H1 (cell line): Measurements from ENCODE around the gene TRIM7. TPM values are rescaled to one million over a fixed set of nuclear protein-coding genes. Genes with fewer than 3 reads are reported as not detected.

Source experiments
- CTCF ChIA-PET: fragments of 300-600 bp; sonication (Branson Sonifier 250); formaldehyde crosslinking; loops from one replicate; lab custom pipeline; 2021; ENCODE audit not compliant: partially characterized antibody; lab: Charles Lee
- POLR2A ChIA-PET: fragments of 300-600 bp; sonication (Branson Sonifier 250); formaldehyde crosslinking; loops from one replicate; lab custom pipeline; 2021; ENCODE audit warnings: inconsistent platforms; ENCODE audit not compliant: partially characterized antibody; lab: Charles Lee
- DNase-seq, 2 experiments: peaks; one replicate each; pipeline versions ENCODE4 v3.0.0 to v3.0.0-alpha.2; 2010 to 2022; ENCODE audit warnings: low spot score in 2 of 2, low read depth in 1 of 2, mixed read lengths in 1 of 2
- FAIRE-seq: peaks from 2 replicates; lab custom pipeline; 2011; peaks lifted over from hg19 to GRCh38; lab: Jason Lieb, UNC
- H2AFZ ChIP-seq: 2 replicates; pipeline ENCODE4 v1.8.1; 2012; ENCODE audit warnings: low read length, inconsistent platforms
- H2AK5ac ChIP-seq: 2 replicates; pipeline ENCODE4 v1.6.1; 2013; ENCODE audit warnings: low read depth, low read length
- H2BK120ac ChIP-seq: replicated peaks from 2 replicates; pipeline ENCODE3; 2013; ENCODE audit warnings: low read depth, low read length, inconsistent platforms
- H2BK12ac ChIP-seq: 2 replicates; pipeline ENCODE4 v1.6.1; 2013; ENCODE audit warnings: low read depth, low read length
- H2BK15ac ChIP-seq: 2 replicates; pipeline ENCODE4 v1.6.1; 2013; ENCODE audit warnings: low read length
- H2BK20ac ChIP-seq: 2 replicates; pipeline ENCODE4 v1.6.1; 2013; ENCODE audit warnings: low read length
- H2BK5ac ChIP-seq: 2 replicates; pipeline ENCODE4 v1.6.1; 2013; ENCODE audit warnings: low read depth, low read length
- H3K14ac ChIP-seq: 2 replicates; pipeline ENCODE4 v1.6.1; 2013; ENCODE audit warnings: inconsistent platforms; ENCODE audit not compliant: insufficient read length
- H3K18ac ChIP-seq: 2 replicates; pipeline ENCODE4 v1.6.1; 2013; ENCODE audit warnings: low read length; ENCODE audit errors: extremely low read depth
- H3K23ac ChIP-seq: 2 replicates; pipeline ENCODE4 v1.6.1; 2013; ENCODE audit warnings: inconsistent platforms; ENCODE audit not compliant: insufficient read length
- H3K23me2 ChIP-seq: 2 replicates; pipeline ENCODE4 v1.6.1; 2013; ENCODE audit warnings: low read depth, low read length
- H3K27ac ChIP-seq: 2 replicates; pipeline ENCODE4 v1.6.1; 2011; ENCODE audit warnings: low read depth, low read length, inconsistent platforms
- H3K27me3 ChIP-seq, 4 experiments: replicated peaks in 1 of 4; 1 replicate in 1 of 4; 2 replicates in 3 of 4; pipeline versions ENCODE4 v1.6.1 to v1.8.1; 2011 to 2013; ENCODE audit warnings: low read length in 3 of 4, mild to moderate bottlenecking in 3 of 4, inconsistent platforms in 2 of 4, mixed read lengths in 2 of 4, moderate library complexity in 1 of 4; ENCODE audit not compliant: control insufficient read depth in 3 of 4, insufficient read depth in 3 of 4; ENCODE audit errors: extremely low read depth in 1 of 4
- H3K36me3 ChIP-seq, 4 experiments: 2 replicates each; pipeline versions ENCODE4 v1.6.1 to v1.8.1; 2011 to 2013; ENCODE audit warnings: mild to moderate bottlenecking in 4 of 4, low read length in 3 of 4, moderate library complexity in 2 of 4, control low read depth in 1 of 4, inconsistent platforms in 1 of 4; ENCODE audit not compliant: insufficient read depth in 4 of 4, control insufficient read depth in 2 of 4
- H3K4ac ChIP-seq: replicated peaks from 2 replicates; pipeline ENCODE3; 2013; ENCODE audit warnings: low read length, low read depth, mixed read lengths, inconsistent platforms; ENCODE audit not compliant: insufficient read length
- H3K4me1 ChIP-seq, 4 experiments: replicated peaks in 1 of 4; 1 replicate in 1 of 4; 2 replicates in 3 of 4; pipeline versions ENCODE4 v1.6.1 to v1.8.1; 2011 to 2013; ENCODE audit warnings: low read length in 3 of 4, inconsistent platforms in 2 of 4, mixed read lengths in 1 of 4; ENCODE audit not compliant: insufficient read depth in 4 of 4, control insufficient read depth in 3 of 4
- H3K4me2 ChIP-seq, 2 experiments: 2 replicates each; pipeline versions ENCODE4 v1.6.1 to v1.8.1; 2011 to 2013; ENCODE audit warnings: low read depth in 2 of 2, low read length in 2 of 2, control low read depth in 1 of 2, inconsistent platforms in 1 of 2, mild to moderate bottlenecking in 1 of 2; ENCODE audit not compliant: insufficient read depth in 1 of 2
- H3K4me3 ChIP-seq, 4 experiments: fragments of 200-600, 300-600 bp in 1 of 4; sonication (generic), shearing (Covaris generic), sonication (Bioruptor Twin) in 1 of 4; 2 replicates each; pipeline versions ENCODE4 v1.5.1 to v1.8.1; 2011 to 2016; ENCODE audit warnings: low read length in 4 of 4, low read depth in 3 of 4, control low read depth in 2 of 4, inconsistent platforms in 2 of 4, mild to moderate bottlenecking in 2 of 4, mixed read lengths in 1 of 4, moderate library complexity in 1 of 4; ENCODE audit not compliant: insufficient read depth in 2 of 4; ENCODE audit errors: extremely low read depth in 1 of 4
- H3K56ac ChIP-seq: replicated peaks from 2 replicates; pipeline ENCODE3; 2013; ENCODE audit warnings: low read depth, mild to moderate bottlenecking, mixed read lengths, low read length, inconsistent platforms; ENCODE audit not compliant: insufficient read length
- H3K79me1 ChIP-seq: 2 replicates; pipeline ENCODE4 v1.6.1; 2013; ENCODE audit warnings: low read depth, low read length, control low read depth
- H3K79me2 ChIP-seq, 2 experiments: 2 replicates each; pipeline versions ENCODE4 v1.6.1 to v1.8.1; 2012 to 2013; ENCODE audit warnings: low read length in 2 of 2, mild to moderate bottlenecking in 2 of 2, inconsistent platforms in 1 of 2; ENCODE audit not compliant: insufficient read depth in 2 of 2, control insufficient read depth in 1 of 2
- H3K9ac ChIP-seq, 4 experiments: replicated peaks in 1 of 4; 1 replicate in 1 of 4; 2 replicates in 3 of 4; pipeline versions ENCODE4 v1.6.1 to v1.8.1; 2011 to 2013; ENCODE audit warnings: low read depth in 3 of 4, low read length in 3 of 4, control low read depth in 2 of 4, mild to moderate bottlenecking in 2 of 4, moderate library complexity in 2 of 4, inconsistent platforms in 1 of 4; ENCODE audit errors: extremely low read depth in 1 of 4
- H3K9me3 ChIP-seq, 2 experiments: 2 replicates each; pipeline versions ENCODE4 v1.6.1 to v1.8.1; 2012 to 2013; ENCODE audit warnings: mild to moderate bottlenecking in 2 of 2, moderate library complexity in 2 of 2, control low read depth in 1 of 2, inconsistent platforms in 1 of 2, low read depth in 1 of 2, low read length in 1 of 2, mixed read lengths in 1 of 2; ENCODE audit not compliant: insufficient read depth in 2 of 2
- H4K20me1 ChIP-seq, 2 experiments: replicated peaks in 1 of 2; 2 replicates each; pipeline versions ENCODE3 to v1.8.1; 2011 to 2013; ENCODE audit warnings: inconsistent platforms in 2 of 2, low read length in 2 of 2, mild to moderate bottlenecking in 1 of 2; ENCODE audit not compliant: insufficient read depth in 2 of 2, control insufficient read depth in 1 of 2
- H4K5ac ChIP-seq: 2 replicates; pipeline ENCODE4 v1.6.1; 2013; ENCODE audit warnings: low read length, low read depth, mixed read lengths, inconsistent platforms; ENCODE audit not compliant: insufficient read length
- H4K8ac ChIP-seq: 2 replicates; pipeline ENCODE4 v1.8.0; 2013; ENCODE audit warnings: mild to moderate bottlenecking, moderate library complexity, low read length, inconsistent platforms; ENCODE audit not compliant: insufficient read depth; ENCODE audit errors: extremely low read depth
- H4K91ac ChIP-seq: replicated peaks from 2 replicates; pipeline ENCODE3; 2013; ENCODE audit warnings: low read length, mixed read lengths, inconsistent platforms; ENCODE audit not compliant: insufficient read length
- ASH2L ChIP-seq: fragments of 200-600, 300-600 bp; sonication (generic); IDR thresholded peaks from one replicate; pipeline ENCODE4 v1.7.1; 2017; ENCODE audit warnings: low read length
- BRCA1 ChIP-seq: IDR thresholded peaks from 2 replicates; pipeline ENCODE4 v1.6.1; 2012; ENCODE audit warnings: low read depth, low read length, improper control_type of control experiment
- HDAC2 ChIP-seq, 2 experiments: fragments of 300-600 bp in 1 of 2; sonication (generic) in 1 of 2; IDR thresholded peaks; 2 replicates each; pipeline ENCODE4 v1.6.1; 2011 to 2012; ENCODE audit warnings: low read depth in 2 of 2, low read length in 2 of 2, mild to moderate bottlenecking in 2 of 2, moderate library complexity in 2 of 2, borderline replicate concordance in 1 of 2, inconsistent platforms in 1 of 2
- KDM4A ChIP-seq: IDR thresholded peaks from one replicate; pipeline ENCODE4 v1.7.1; 2012; ENCODE audit warnings: low read depth, mild to moderate bottlenecking, moderate library complexity, low read length, inconsistent platforms; ENCODE audit not compliant: severe bottlenecking
- KDM5A ChIP-seq: fragments of 200-600 bp; IDR thresholded peaks from 2 replicates; pipeline ENCODE4 v1.7.1; 2012; ENCODE audit warnings: mild to moderate bottlenecking, low read length, inconsistent platforms, mixed read lengths
- SIN3A ChIP-seq, 2 experiments: IDR thresholded peaks in 1 of 2; conservative IDR thresholded peaks in 1 of 2; 2 replicates each; pipeline ENCODE4 v1.6.1; 2011 to 2012; ENCODE audit warnings: low read length in 2 of 2, improper control_type of control experiment in 1 of 2, low read depth in 1 of 2, mild to moderate bottlenecking in 1 of 2
- SIX5 ChIP-seq: IDR thresholded peaks from 2 replicates; pipeline ENCODE4 v1.6.1; 2011; ENCODE audit warnings: mild to moderate bottlenecking, low read depth, low read length
- SRF ChIP-seq: IDR thresholded peaks from 2 replicates; pipeline ENCODE4 v1.6.1; 2011; ENCODE audit warnings: mild to moderate bottlenecking, low read depth, low read length, moderate library complexity
- TAF1 ChIP-seq: IDR thresholded peaks from 2 replicates; pipeline ENCODE4 v1.6.1; 2011; ENCODE audit warnings: mild to moderate bottlenecking, low read depth, low read length
- TAF7 ChIP-seq: optimal IDR thresholded peaks from 2 replicates; pipeline ENCODE3; 2011; ENCODE audit warnings: low read depth, mild to moderate bottlenecking, inconsistent platforms, low read length, moderate library complexity, borderline replicate concordance
- TBP ChIP-seq: IDR thresholded peaks from 2 replicates; pipeline ENCODE4 v1.6.1; 2011; ENCODE audit warnings: low read depth, low read length, improper control_type of control experiment
- WGBS, 2 experiments: shearing (Covaris generic) in 1 of 2; methylation state at CpG; one replicate each; pipeline versions ENCODE4 v1.1.6 to v1.1.7; 2013 to 2015; ENCODE audit warnings: low lambda C conversion rate in 2 of 2, mixed read lengths in 2 of 2, inconsistent platforms in 1 of 2, low coverage in 1 of 2, missing lambda C conversion rate in 1 of 2; ENCODE audit not compliant: insufficient replicate concordance in 2 of 2, insufficient coverage in 1 of 2, insufficient read length in 1 of 2; ENCODE audit errors: extremely low coverage in 1 of 2, missing lambda C conversion rate in 1 of 2; 5-methylcytosine and 5-hydroxymethylcytosine counted together
- polyA plus RNA-seq, 7 experiments: library from polyadenylated mRNA; depleted of rRNA in 3 of 7; stranded (reverse) in 5 of 7; unstranded in 2 of 7; fragments of >200 nt in 5 of 7; fragments of 200-250 nt in 2 of 7; gene quantifications; 1 replicate in 5 of 7; 2 replicates in 1 of 7; 4 replicates in 1 of 7; pipeline versions ENCODE4 v1.2.1 to v1.2.3, GENCODE V29; 2011 to 2013; ENCODE audit warnings: missing spikeins in 2 of 7, mixed read lengths in 2 of 7
- total RNA-seq: library from RNA; stranded (reverse); fragmentation: NEBNext Ultra II Directional; extraction: Animal tissue kit (Norgen Biotek cat#: 25700); gene quantifications from 2 replicates; pipeline ENCODE4 v1.2.1, GENCODE V29; 2021

Gene TRIM7
- total and polyA plus RNA-seq, 2 of the 8 experiments (the other 6 are each of a cell fraction or from before 2014, with no cell fraction given) = 0.36 to 0.47 TPM

- Histone ChIP-seq H2BK120ac (no peak overlapping the region), H3K4ac (no peak overlapping the region), H4K8ac (no peak overlapping the region), H3K9ac (peak overlapping the region in 1 of 4 experiments; percentile 13; a peak in 3 of 7 replicates), H3K4me3 (peak overlapping the region; percentile 47 to 68 (median 57); a peak in 7 of 8 replicates), H2BK5ac (no peak overlapping the region), H2BK20ac (no peak overlapping the region), H4K5ac (no peak overlapping the region), H3K23me2 (peaks cover 8% of the 10 kb centered on the region; the same call in 1 of the 2 replicates), H3K79me1 (no peaks in the 10 kb centered on the region), H4K91ac (no peak overlapping the region), H2BK12ac (no peak overlapping the region), H3K27me3 (peaks cover 0 to 14% (median 12%) of the 10 kb centered on the region in 4 experiments; a peak in 4 of 7 replicates), H2BK15ac (no peak overlapping the region), H3K9me3 (no peaks in the 10 kb centered on the region), H2AFZ (no peak overlapping the region), H3K79me2 (no peaks in the 10 kb centered on the region), H3K4me1 (peaks cover 4 to 10% (median 5%) of the 10 kb centered on the region in 4 experiments; a peak in 6 of 7 replicates), H3K14ac (no peak overlapping the region), H3K23ac (no peak overlapping the region), H3K4me2 (peak overlapping the region; percentile 79; a peak in 3 of 4 replicates), H3K36me3 (no peaks in the 10 kb centered on the region), H4K20me1 (no peaks in the 10 kb centered on the region), H3K56ac (no peak overlapping the region), H3K18ac (no peak overlapping the region), H3K27ac (no peak overlapping the region), H2AK5ac (no peak overlapping the region)
- CTCF ChIA-PET = interaction anchor here (0.6 to 1.5 kb wide), 4 partner anchors 9 to 653 kb away, joined by 3 to 5 read pairs (median 4); no protein-coding TSS in a partner anchor
- DNase-seq (peak in 1 of 2 experiments; percentile 63), FAIRE-seq (peak; percentile 99)
- WGBS, 2 experiments = 40% methylated on average over 43 of the region's 52 CpGs; no CpG with 5 or more reads in 1 of the 2 experiments
- POLR2A ChIA-PET = interaction anchor here (0.6 to 0.7 kb wide), 2 partner anchors 79 to 304 kb away, joined by 3 read pairs; no protein-coding TSS in a partner anchor
- peak in 1 of 2 experiments; percentile 65; a peak in 1 of 4 replicates for TF ChIP-seq HDAC2 (IDR thresholded peaks at IDR 0.05; ENCODE audit: borderline replicate concordance in 1 of 2, low read depth in 2 of 2, low read length in 2 of 2)
- TF ChIP-seq TAF1 = no peak
- peak; percentile 26 for TF ChIP-seq KDM4A
- no peak for TF ChIP-seq KDM5A
- no peak for TF ChIP-seq SRF
- peak; percentile 77 for TF ChIP-seq ASH2L
- no peak for TF ChIP-seq BRCA1
- no peak for TF ChIP-seq TAF7
- TF ChIP-seq TBP = peak; percentile 92
- TF ChIP-seq SIX5 = no peak
- 0 out of 4 replicates have a peak, but pooled peaks of 1 of the 2 experiments have one; percentile 19 for TF ChIP-seq SIN3A (conservative IDR thresholded peaks at IDR 0.05 in 1 of 2, IDR thresholded peaks at IDR 0.05 in 1 of 2; ENCODE audit: low read depth in 1 of 2, low read length in 2 of 2)
These were observed 40.7 kb downstream of the TRIM7 start for GRCh38 chr5:181164076-181164952.
